Amniotic epithelial cell (primary cell): ENCODE data around the gene CCDC158.
"Not testable (repeated sequence)": the region's sequence is repeated elsewhere in the genome, so short reads cannot be mapped to it uniquely, and the experiment has no call there.

Experiments
- DNase-seq: peaks from one replicate; pipeline ENCODE4 v3.0.0-alpha.2; 2010; ENCODE audit warnings: low read depth

The CCDC158 gene

DNA sequence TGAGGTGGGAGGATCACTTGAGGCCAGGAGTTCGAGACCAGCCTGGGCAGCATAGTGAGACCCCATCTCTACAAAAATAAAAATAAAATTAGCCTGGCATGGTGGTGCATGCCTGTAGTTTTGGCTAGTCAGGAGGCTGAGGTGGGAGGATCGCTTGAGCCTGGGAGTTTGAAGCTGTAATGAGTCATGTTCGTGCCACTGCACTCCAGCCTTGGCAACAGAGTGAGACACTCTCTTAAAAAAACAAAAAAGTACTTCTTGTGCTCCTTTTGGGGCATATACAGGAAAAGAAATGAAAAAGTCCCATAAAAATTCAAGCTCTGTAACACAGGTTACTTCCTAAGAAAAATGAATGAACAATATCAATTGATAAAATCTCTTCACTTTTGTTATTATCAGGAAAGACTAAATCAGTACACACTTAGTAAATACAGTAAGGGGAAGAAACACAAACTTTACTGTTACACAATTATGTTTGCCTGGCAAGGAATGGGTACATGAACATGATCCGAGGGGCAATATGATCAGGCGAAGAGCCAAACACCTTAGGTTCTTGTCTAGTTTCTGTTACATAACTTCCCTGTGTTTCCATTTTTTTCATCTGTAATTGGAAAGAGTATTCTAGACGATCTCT lies 46.9 kb downstream of the CCDC158 start:
- peak; percentile 31 for DNase-seq

DNA sequence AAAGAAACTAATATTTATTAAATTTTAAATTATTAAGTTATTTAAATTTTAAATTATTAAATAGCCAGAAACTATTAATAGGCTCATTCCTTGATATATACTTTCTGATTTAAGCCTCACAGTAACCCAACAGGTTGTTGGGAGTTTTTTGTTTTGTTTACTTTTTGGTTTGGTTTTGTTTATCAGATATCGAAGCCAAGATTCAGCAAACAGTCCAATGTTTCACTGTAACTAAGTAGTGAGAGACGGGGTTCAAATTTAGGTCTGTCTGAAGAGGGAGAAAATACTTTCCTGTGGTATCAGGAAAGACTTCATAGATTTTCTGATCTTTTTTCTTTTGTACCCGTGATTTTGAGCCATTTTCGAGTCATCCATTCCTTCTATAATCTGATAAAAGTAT lies 54.2 kb downstream of the CCDC158 start:
- DNase-seq, result no peak

- peak; percentile 20 for DNase-seq
These were observed 55.3 kb downstream of the CCDC158 start for GRCh38 chr4:76365636-76366035.

DNA sequence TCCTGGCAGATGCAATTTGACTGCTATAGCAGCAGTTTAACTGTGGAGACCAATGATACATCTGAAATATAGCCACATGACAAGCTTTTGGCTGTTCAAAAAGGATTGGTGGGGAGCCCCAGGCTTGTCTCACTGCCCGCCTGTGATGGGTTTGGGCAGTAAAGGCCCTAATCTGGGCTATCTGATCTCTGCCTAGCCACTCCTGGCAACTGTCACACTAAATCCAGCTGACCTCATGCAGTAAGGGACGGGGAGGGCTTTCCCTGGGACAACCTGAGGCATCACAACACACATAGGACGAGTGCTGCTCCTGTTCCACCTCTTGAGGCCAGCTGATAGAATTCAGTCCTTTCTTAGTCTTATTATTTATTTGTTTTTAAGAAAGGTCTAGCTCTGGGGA lies 56.2 kb downstream of the CCDC158 start:
- no peak for DNase-seq

- peak; percentile 20 for DNase-seq
These were observed 57.2 kb downstream of the CCDC158 start for GRCh38 chr4:76363556-76364290.

DNA sequence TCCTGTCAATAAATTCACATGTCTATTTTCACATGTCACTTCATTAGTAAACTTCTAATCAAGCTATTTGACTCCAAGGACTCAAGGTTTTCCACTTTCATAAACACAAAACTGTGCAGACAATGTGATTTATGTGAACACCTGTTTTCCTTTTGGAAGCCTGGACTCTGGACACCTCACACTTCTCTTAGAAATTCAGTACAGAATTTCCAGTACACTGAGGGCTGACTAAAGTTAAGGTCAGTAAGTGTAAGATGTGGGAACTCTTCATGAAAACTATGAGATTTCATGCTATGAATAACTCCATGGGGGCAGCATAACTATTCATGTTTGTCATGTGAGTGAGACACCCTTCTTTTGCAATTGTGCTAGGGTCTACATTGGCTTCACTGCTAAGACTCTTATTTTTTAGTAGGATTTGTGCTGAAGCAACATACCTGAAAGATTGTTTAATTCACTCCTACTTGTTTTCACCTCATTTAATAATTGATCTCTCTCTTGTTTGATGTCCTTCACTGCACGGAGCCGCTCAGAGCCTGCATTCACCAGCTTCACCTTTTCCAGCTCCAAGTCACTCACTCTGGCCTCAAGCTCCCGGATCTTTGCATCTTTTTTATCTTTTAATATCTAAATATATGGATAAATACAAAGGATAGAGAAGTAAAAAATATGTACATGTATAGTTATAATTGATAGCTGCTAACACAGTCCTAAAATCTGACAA lies 59.1 kb downstream of the CCDC158 start:
- DNase-seq, result no peak

DNA sequence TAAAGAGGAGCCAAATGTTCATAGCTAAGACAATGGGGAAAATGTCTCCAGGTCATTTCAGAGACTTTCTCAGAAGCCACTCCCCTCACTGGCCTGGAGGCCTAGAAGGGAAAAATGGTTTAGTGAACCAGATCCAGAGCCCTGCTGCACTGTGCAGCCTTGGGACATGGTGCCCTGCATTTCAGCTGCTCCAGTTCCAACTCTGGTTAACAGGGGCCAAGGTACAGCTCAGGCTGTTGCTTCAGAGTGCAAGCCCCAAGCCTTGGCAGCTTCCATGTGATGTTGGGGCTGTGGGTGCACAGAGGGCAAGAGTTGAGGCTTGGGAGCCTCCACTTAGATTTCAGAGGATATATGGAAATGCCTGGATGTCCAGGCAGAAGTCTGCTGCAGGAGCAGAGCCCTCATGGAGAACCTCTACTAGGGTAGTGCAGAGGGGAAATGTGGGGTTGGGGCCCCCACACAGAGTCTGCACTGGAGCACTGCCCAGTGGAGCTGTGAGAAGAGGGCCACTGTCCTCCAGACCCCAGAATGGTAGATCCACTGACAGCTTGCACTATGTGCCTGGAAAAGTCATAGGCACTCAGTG lies 61.0 kb downstream of the CCDC158 start:
- not testable (repeated sequence) for DNase-seq

DNA sequence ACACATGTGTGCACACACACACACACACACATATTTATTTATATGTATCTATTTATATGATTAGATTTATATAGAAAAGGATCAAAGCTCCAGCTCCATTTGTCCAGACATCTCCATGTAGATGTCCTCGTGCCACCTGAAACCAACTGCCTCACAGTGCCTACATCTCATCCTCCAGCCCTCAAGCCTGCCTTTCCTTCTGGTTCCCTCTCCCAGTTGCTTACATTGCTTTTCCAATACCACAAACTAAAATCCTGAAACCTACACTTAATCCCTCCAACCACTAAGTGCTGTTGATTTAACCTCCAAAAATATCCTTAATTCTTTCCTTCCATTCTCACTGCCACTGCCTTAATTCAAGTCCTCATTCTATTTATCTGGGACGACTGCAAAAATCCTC lies 63.0 kb downstream of the CCDC158 start:
- DNase-seq, result no peak

DNA sequence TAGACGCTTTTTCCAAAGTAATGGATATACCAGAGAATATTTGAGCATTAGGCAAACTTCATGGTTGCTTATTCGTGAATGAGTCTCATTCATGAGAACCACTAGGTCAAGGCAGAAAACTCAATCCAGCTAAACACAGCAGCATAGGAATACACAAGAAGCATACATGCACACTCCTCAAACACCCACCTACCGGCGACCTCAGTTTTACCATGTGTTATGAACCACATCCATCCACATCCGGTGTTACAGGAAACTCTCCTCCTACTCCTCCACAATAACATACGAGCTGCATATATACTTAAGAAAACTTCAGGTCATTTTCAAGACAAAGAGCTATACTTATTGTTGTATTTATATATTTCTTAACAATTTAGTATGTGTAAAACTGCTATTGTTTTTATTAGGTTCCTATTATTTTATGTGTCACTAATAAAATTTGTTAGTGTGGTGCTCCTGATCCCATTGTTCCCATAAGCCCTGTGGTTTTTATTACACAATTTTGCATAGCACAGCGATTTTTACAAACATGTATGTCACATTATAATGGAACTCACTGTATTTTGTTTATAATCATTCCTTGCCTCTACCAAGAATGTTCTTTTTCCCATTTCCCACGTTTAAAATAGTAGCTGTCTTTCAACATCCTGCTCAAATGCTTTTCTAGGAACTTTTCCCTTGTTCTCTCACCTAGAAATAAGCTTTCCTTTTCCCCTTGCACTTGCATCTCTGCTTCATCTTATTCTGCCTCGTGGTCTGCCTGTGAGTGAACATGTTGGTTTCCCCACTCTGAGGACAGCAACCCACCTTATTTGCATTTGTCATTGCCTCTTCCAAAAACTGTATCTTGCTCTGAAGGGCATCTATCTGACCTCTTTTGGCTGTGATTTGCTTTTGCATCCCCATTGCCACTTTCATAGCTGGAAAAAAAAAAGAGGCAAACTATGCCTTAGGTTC lies 66.1 kb downstream of the CCDC158 start:
- peak; percentile 20 for DNase-seq

- DNase-seq, result no peak
These were observed 78.1 kb downstream of the CCDC158 start for GRCh38 chr4:76342803-76343202.

- no peak for DNase-seq
These were observed 78.8 kb downstream of the CCDC158 start for GRCh38 chr4:76342191-76342590.

DNA sequence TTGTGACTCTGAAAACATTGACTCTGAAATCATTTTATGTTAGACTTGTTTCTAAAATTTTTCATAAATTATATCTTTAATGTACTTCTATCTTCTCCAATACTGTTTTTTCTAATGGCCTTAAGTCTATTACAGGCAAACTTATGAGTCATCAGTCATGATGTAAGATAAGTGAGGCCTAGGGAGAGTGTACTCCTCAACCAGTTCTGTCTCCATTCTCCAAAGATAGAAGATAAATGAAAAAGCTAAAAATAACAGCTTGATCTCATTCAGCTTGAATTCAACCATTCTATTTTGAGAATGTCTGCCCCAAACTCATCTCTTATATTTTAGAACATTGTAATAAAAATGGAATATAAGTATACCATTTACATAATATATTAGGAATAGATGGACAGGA lies 79.9 kb downstream of the CCDC158 start:
- DNase-seq, result peak; percentile 90

GRCh38 chr4:76339364-76339763 lies 81.6 kb downstream of the CCDC158 start:
- no peak for DNase-seq

GRCh38 chr4:76334885-76335284 lies 86.1 kb downstream of the CCDC158 start:
- DNase-seq, result no peak

DNA sequence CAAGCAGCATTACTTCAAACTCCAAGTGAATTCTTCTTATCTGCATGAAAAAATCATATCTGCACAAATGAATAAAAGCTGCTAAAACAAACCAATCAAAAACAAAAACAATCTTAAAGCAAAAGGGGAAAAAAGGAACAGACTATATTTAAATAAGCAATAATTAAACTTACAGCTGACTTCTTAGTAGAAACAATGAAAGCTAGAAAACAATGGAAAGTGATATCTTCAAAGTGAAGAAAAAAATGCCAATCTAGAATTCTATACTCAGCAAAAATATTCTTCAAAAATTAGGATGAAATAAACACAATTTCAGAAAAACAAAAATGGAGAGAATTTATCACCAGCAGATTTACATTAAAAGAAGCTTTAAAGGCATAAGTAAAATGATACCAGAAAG lies 94.4 kb downstream of the CCDC158 start:
- no peak for DNase-seq

GRCh38 chr4:76325072-76325471 lies 95.9 kb downstream of the CCDC158 start:
- no peak for DNase-seq

DNA sequence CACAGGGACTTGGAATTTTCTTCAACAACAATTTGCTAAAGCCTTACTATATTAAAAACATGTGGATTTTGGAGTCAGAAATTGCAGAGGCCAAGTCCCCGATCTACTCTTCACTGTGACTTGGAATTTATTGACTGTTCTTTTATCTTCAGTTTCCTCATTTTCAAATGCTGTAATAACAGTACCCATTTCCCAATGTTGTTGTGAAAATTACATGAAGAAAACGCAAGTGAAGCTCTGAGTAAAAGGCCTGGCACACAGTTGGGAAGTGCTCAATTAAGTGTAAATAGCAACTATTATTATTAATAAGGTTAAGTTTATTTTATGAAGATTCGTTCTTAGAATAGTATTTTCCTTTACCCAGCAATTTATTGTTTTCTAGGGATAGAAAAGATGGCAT lies 98.7 kb downstream of the CCDC158 start:
- DNase-seq, result no peak

DNA sequence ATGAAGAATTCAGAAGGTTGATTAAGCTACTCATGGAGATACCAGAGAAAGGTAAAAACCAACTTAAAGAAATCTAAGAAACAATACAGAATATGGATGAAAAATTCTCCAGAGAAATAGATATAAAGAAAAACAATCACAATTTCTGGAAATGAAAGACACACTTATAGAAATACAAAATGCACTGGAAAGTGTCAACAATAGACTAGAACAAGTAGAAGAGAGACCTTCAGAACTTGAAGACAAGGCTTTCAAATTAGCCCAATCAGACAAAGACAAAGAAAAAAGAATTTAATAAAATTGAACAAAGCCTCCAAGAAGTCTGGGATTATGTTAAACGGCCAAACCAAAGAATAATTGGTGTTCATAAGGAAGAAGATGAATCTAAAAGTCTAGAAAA lies 104.8 kb downstream of the CCDC158 start:
- DNase-seq, result no peak

DNA sequence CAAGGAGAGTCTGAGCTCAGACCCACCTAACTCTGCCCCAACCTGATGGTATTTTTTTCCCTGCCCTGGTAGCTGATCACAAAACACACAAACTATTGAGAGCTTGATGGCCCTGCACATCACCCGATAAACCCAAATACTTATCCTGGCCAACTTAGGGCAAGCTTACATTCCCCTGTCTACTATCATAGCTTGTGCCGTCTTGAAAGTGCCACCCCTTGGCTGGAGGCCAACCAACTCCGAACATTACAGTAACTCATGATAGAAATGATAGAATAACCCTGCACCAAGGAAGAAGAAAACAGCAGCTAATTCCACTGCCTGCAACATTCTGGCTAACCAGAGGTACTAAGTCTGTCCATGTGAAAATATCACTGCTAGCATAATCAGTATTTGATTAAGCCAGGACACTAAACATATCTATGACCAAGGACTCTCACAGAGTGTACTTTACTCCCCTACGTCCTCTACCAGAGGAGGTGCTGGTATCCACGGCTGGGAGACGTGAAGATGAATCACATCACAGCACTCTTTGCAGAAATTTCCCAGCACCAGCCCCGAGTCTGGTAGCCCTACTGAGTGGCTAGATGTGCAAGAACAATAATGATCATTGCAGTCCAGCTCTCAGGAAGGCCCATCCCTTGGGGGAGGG lies 105.5 kb downstream of the CCDC158 start:
- DNase-seq, result no peak

DNA sequence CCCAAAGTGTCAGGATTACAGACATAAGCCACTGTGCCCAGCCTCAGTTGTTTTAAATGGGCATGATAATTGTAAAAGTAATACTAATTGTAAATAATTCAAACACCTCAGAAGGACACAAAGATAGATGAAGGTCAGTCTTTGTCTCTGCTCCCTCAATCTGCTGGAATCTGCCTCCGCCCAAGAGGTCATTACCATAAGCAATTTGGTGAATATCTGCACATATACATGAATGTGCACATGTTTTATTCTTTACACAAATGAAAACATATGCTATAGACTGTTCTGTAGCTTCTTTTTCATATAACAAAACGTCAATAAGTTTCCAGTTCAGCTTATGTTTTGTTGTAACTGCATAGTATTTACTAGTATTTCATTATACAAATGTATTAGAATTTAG lies 107.4 kb downstream of the CCDC158 start:
- DNase-seq, result no peak

- no peak for DNase-seq
These were observed 108.5 kb downstream of the CCDC158 start for GRCh38 chr4:76312457-76312856.
